ENCODE measurements around the gene CDC42EP1.
"Not testable (repeated sequence)": the region's sequence is repeated elsewhere in the genome, so short reads cannot be mapped to it uniquely, and the experiment has no call there.

Gene CDC42EP1

GRCh38 chr22:37581504-37581903 is 21.2 kb downstream of the CDC42EP1 start:
- no peak for DNase-seq (ENCODE audit: low read depth, low spot score)

DNA sequence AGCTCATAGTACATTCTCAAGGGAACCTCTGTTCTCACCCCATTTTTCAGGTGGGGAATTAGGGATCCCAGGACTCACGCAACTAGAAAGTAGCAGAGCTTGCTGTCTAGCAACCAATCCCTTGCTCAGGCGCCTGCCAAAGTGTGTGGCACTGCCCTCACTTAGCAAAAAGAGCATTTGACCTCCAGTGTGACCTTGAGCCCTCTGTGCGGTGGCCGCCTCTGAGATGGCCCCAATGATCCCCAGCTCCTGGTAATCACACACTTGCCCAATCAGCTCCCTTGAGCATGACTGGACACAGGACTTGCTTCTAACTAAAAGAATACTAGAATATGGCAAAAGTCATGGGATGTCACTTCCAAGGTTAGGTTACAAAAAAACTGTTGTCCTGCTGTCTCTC is 22.2 kb downstream of the CDC42EP1 start:
- DNase-seq (ENCODE audit: low read depth, low spot score) = no peak

GRCh38 chr22:37588546-37589215 is 28.4 kb downstream of the CDC42EP1 start:
- no peak for DNase-seq (ENCODE audit: low read depth, low spot score)

- DNase-seq (ENCODE audit: low read depth, low spot score) = no peak
These were observed 29.4 kb downstream of the CDC42EP1 start for GRCh38 chr22:37589636-37590035.

- DNase-seq (ENCODE audit: low read depth, low spot score) = not testable (repeated sequence)
These were observed 30.8 kb downstream of the CDC42EP1 start for GRCh38 chr22:37591081-37591480.

- no peak for DNase-seq (ENCODE audit: low read depth, low spot score)
These were observed 31.6 kb downstream of the CDC42EP1 start for GRCh38 chr22:37591823-37592404.

DNA sequence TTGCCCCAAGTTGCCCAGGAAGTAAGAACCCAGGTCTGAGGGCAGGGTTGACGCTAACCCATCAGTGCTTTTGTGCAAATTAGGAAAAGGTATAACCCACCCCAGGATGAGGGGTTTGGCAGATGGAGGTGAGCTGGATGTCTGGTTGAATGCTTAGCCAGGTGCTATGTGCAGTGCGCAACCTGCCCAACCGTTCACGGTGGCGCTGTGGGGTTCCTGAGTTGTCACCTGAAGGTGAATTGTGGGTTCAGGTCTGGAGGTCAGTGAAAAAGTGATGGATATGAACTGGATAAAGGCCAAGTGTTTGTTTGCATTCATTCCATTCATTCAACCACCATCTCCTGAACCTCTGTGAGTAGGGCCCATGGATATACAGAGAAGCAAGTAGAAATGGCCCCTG is 34.0 kb downstream of the CDC42EP1 start:
- DNase-seq (ENCODE audit: low read depth, low spot score) = no peak

GRCh38 chr22:37599153-37599552 is 38.9 kb downstream of the CDC42EP1 start:
- no peak for DNase-seq (ENCODE audit: low read depth, low spot score)

DNA sequence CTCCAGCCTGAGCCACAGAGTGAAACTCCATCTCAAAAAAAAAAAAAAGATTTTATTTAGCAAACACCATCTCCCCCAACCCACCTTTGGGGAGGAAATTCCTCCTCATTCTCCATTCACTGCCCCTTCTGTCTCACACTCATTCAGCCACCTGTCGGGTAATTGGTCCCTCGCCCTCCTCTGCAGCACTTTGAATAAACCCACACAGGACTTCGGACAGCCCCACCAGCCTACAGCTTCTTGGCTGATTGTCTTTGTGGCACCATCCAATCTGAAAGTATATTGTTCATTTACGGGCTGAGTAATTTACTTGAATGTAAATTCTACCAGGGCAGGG is 40.9 kb downstream of the CDC42EP1 start:
- no peak for DNase-seq (ENCODE audit: low read depth, low spot score)

- no peak for DNase-seq (ENCODE audit: low read depth, low spot score)
These were observed 41.5 kb downstream of the CDC42EP1 start for GRCh38 chr22:37601540-37602442.

DNA sequence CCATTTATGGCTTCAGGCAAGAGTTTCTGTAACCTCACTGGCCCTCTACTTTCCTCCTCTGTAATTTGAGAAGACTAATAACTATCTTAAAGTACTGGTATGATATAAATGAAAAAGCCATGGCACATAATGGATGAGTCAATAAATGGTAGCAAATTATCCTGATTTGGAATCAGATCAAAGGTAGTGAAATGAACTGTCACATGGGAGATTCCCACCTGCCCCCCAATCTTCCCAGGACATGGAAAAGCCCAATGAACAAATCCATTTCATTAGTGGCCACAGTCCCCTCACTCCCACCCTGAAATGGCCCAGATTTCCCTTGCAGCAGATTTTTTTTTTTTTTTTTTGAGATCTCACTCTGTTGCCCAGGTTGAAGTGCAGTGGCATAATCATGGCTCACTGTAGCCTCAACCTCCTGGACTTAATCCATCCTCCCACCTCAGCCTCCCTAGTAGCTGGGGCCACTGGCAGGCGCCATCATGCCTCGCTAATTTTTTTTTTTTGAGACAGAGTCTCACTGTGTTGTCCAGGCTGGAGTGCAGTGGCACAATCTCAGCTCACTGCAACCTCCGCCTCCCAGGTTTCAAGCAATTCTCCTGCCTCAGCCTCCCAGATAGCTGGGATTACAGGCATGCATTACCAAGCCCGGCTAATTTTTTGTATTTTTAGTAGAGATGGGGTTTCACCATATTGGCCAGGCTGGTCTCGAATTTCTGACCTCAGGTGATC is 42.4 kb downstream of the CDC42EP1 start:
- DNase-seq (ENCODE audit: low read depth, low spot score) = not testable (repeated sequence)

- no peak for DNase-seq (ENCODE audit: low read depth, low spot score)
These were observed 43.8 kb downstream of the CDC42EP1 start for GRCh38 chr22:37604074-37604473.

DNA sequence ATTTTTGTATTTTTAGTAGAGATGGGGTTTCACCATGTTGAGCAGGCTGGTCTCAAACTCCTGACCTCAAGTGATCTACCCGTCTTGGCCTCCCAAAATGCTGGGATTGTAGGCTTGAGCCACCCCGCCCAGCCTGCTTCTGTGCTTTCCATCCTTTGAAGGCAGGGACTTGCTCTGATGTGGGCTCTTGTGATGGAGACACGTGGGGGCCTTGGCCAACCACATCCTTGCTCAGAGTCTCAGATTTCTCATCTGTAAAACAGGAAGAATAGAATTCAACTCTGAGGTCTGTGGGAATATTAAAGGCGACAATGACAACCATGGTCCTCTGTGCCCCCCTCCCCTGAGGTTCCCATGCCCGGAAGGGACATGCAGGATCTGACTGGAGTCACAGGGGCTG is 44.6 kb downstream of the CDC42EP1 start:
- no peak for DNase-seq (ENCODE audit: low read depth, low spot score)

DNA sequence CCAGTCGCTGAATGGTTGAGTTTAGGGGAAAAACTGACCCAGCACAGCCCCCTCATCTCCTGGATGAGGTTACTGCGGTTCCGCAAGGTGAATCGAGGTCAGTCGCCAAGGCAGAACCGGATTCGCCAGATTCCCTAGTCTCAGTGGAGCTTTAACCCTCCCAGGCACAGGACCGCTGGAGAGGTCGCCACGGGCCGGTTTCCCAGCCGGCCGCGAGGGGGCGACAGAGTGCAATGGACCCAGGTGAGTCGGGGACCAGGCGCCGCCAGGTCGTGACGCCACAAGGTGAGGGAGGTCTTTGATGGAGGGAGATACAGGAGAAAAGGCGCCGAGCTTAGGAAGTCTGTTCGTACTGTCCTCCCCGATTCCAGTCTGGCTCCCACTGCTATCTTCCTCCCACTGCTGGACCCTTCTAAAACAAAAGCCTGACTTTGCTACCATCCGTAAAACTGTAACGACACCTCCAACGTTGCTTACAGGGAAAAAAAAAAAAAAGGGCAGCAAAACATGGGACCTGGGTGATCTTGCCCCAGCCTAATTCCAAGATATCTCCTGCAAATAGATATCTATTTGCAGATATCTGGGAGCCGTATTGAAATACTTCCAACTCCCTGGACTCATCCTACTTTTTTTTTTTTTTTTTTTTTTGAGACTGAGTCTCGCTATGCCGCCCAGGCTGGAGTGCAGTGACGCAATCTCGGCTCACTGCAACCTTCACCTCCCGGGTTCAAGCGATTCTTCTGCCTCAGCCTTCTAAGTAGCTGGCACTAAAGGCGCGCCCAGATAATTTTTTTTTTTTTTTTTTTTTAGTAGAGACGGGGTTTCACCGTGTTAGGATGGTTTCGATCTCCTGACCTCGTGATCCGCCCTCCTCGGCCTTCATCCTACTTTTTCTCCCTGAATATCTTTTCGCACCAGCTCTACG is 47.0 kb downstream of the CDC42EP1 start:
- no peak for DNase-seq (ENCODE audit: low read depth, low spot score)

GRCh38 chr22:37607935-37608476 is 47.7 kb downstream of the CDC42EP1 start:
- DNase-seq (ENCODE audit: low read depth, low spot score) = no peak

DNA sequence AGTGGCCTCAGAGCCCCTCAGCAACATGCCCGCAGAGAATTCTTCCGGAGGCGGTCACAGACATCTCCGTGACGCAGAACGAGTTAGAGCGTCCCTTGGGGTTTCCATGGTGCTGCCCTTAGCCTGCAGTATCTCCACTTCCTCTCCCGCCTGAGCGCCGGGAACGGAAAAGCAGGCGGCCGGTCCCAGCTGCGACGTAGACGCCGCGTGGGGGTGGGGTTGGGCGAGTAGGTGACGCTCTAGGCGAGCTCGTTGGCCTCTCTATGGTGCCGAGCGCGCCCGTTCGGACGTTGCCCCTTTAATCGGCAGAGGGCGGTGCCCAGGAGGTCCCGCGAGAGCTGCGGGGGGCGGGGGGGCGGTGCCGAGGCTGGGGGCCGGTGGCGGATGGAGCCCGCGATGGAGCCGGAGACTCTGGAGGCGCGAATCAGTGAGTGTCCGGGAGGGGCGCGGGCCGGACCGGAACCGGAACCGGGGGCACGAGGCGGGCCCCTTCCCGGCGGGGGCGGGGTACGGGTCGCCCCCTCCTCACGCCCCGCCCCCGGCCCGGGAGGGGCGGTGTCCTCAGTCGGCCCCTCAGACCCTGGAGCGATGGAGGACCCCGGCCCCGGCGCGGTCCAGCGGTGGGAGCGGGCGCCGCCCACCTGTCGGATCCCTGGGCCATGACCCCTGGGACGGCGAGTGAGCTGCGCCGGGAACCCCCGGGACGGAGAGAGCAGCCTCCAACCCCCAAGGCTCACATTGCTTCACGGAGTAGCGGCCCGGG is 48.4 kb downstream of the CDC42EP1 start, which contains the start of gene GGA1:
Gene GGA1 (plus strand): TSS at position 358 of the 763 bp plus-strand sequence. CDS start 27 bp downstream, at position 385.
- peak; percentile 92 for DNase-seq (ENCODE audit: low read depth, low spot score)

- DNase-seq (ENCODE audit: low read depth, low spot score) = no peak
These were observed 49.2 kb downstream of the CDC42EP1 start for GRCh38 chr22:37609240-37610152.

DNA sequence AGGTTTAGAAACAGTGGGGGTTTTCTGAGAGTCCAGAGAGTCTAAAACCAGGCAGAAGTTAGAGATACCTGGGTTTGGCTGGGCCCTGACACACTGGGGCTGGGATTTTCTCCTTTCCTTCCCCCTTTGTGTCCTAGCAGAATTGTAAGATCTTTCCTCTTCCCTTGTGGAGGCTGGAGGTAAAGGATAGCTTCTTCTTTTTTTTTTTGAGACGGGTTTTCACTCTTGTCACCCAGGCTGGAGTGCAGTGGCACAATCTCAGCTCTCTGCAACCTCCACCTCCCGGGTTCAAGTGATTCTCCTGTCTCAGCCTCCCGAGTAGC is 49.8 kb downstream of the CDC42EP1 start:
- not testable (repeated sequence) for DNase-seq (ENCODE audit: low read depth, low spot score)

Data from smooth muscle cell of the brain vasculature (primary cell).